Endodermal cell (in vitro differentiated cells): ENCODE measurements around the gene GRIN2D. TPM values are rescaled to one million over a fixed set of nuclear protein-coding genes. Genes with fewer than 3 reads are reported as not detected.

Experiments
- DNase-seq: peaks from one replicate; pipeline ENCODE4 v3.0.0-alpha.2; 2017
- H3K27ac ChIP-seq: 2 replicates; pipeline ENCODE4 v1.5.1; 2013; ENCODE audit warnings: mild to moderate bottlenecking, low read depth, low read length, moderate library complexity
- H3K27me3 ChIP-seq: 2 replicates; pipeline ENCODE4 v1.6.1; 2013; ENCODE audit warnings: mild to moderate bottlenecking, low read length, moderate library complexity; ENCODE audit not compliant: insufficient read depth, control insufficient read depth, poor library complexity, severe bottlenecking
- H3K36me3 ChIP-seq: 2 replicates; pipeline ENCODE4 v1.7.0; 2013; ENCODE audit warnings: mild to moderate bottlenecking, low read length, moderate library complexity; ENCODE audit not compliant: control insufficient read depth, insufficient read depth
- H3K4me1 ChIP-seq: one replicate; pipeline ENCODE4 v1.7.0; 2013; ENCODE audit warnings: low read length; ENCODE audit not compliant: control insufficient read depth, insufficient read depth
- H3K4me3 ChIP-seq: 2 replicates; pipeline ENCODE4 v1.5.1; 2013; ENCODE audit warnings: mild to moderate bottlenecking, low read length, moderate library complexity
- H3K9ac ChIP-seq: 2 replicates; pipeline ENCODE4 v1.6.1; 2013; ENCODE audit warnings: mild to moderate bottlenecking, low read length, moderate library complexity; ENCODE audit not compliant: poor library complexity, severe bottlenecking; ENCODE audit errors: extremely low read depth
- H3K9me3 ChIP-seq: 2 replicates; pipeline ENCODE4 v1.6.1; 2013; ENCODE audit warnings: mild to moderate bottlenecking, low read length, moderate library complexity; ENCODE audit not compliant: control insufficient read depth
- H3K27ac Mint-ChIP-seq: 2 replicates; pipeline ENCODE4 v1.8.0; 2020; ENCODE audit warnings: mixed read lengths
- H3K27me3 Mint-ChIP-seq: 2 replicates; pipeline ENCODE4 v1.8.0; 2021; ENCODE audit warnings: mild to moderate bottlenecking, mixed read lengths; ENCODE audit not compliant: insufficient read depth
- H3K36me3 Mint-ChIP-seq: 2 replicates; pipeline ENCODE4 v1.8.0; 2020; ENCODE audit warnings: low read depth, mixed read lengths
- H3K4me1 Mint-ChIP-seq: 2 replicates; pipeline ENCODE4 v1.8.0; 2020; ENCODE audit warnings: mixed read lengths
- H3K4me3 Mint-ChIP-seq: 2 replicates; pipeline ENCODE4 v1.8.0; 2020; ENCODE audit warnings: mild to moderate bottlenecking, moderate library complexity, mixed read lengths
- H3K9me3 Mint-ChIP-seq: 2 replicates; pipeline ENCODE4 v1.8.0; 2020; ENCODE audit warnings: mild to moderate bottlenecking, mixed read lengths
- WGBS, 2 experiments: methylation state at CpG; one replicate each; pipeline versions ENCODE4 v1.1.5 to v1.1.7; 2013; ENCODE audit warnings: missing lambda C conversion rate in 2 of 2, mixed read lengths in 1 of 2; ENCODE audit not compliant: insufficient coverage in 1 of 2, insufficient read length in 1 of 2; 5-methylcytosine and 5-hydroxymethylcytosine counted together
- total RNA-seq, 2 donors: library from RNA; stranded (reverse); fragmentation: NEBNext Ultra II Directional in 1 of 2; extraction: Animal tissue kit (Norgen Biotek cat#: 25700) in 1 of 2; gene quantifications; 2 replicates in 1 of 2; 3 replicates in 1 of 2; pipeline ENCODE4 v1.2.1, GENCODE V29; 2021
- TF ChIP-seq, protein P1 (sequence below): fragments of 200-600 bp; sonication (generic); conservative IDR thresholded peaks from 2 replicates; pipeline ENCODE4 v1.5.0; 2021; ENCODE audit warnings: antibody characterized with exemption, mild to moderate bottlenecking

GRIN2D gene
- total RNA-seq, 2 donors from 2014 or later, result 0.77 to 1.2 TPM

DNA sequence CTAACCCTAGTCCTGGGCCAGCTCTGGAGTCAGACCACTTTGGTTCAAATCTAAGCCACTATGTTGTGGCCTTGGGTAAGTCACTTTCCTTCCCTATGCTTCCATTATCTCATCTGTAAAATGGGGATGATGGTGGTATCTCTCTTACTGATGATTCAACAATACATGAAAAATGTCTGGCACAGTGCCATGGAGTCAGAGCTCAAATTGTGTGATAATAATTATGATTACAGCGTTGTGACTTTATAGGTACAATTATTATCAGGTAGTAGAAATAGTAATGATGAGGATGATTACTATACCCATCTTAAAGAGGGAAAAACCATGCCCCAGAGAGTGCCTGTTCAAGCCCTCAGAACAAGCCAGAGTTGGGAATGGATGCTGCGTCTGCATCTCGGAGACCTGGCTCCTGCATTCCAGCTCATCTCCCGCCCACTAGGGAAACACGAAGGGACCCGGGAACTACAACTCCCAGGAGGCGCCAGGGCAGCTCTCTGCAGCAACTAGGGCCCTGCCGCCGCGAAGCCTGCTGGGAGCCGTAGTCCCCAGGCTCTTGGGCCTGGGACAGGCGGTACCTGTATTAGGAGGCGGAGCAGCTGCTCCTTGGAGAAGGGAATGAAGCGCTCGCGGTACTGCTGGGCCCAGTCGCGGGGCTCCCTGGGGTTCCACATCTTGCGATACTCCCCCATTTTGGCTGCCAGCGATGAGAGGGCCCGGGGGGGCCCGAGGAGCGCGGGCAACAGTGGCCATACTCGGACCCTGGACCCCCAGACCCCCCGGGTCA, 30.6 kb upstream of the GRIN2D start:
- Histone ChIP-seq H3K9me3 (no peaks in the 10 kb centered on the region), H3K27ac (no peak overlapping the region), H3K27me3 (no peaks in the 10 kb centered on the region), H3K36me3 (no peaks in the 10 kb centered on the region), H3K4me3 (peak overlapping the region; percentile 86), H3K9ac (peak overlapping the region; percentile 52), H3K4me1 (no peaks in the 10 kb centered on the region)
- peak; percentile 99 for DNase-seq
- peaks cover 3% of the 10 kb centered on the region for H3K27me3 Mint-ChIP-seq
- H3K9me3 Mint-ChIP-seq, result no peaks in the 10 kb centered on the region
- H3K4me1 Mint-ChIP-seq, result no peaks in the 10 kb centered on the region
- TF ChIP-seq, protein P1, sequence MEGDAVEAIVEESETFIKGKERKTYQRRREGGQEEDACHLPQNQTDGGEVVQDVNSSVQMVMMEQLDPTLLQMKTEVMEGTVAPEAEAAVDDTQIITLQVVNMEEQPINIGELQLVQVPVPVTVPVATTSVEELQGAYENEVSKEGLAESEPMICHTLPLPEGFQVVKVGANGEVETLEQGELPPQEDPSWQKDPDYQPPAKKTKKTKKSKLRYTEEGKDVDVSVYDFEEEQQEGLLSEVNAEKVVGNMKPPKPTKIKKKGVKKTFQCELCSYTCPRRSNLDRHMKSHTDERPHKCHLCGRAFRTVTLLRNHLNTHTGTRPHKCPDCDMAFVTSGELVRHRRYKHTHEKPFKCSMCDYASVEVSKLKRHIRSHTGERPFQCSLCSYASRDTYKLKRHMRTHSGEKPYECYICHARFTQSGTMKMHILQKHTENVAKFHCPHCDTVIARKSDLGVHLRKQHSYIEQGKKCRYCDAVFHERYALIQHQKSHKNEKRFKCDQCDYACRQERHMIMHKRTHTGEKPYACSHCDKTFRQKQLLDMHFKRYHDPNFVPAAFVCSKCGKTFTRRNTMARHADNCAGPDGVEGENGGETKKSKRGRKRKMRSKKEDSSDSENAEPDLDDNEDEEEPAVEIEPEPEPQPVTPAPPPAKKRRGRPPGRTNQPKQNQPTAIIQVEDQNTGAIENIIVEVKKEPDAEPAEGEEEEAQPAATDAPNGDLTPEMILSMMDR, result peak; percentile 11
- peak overlapping the region; percentile 97 for H3K27ac Mint-ChIP-seq
- 5 to 13% methylated on average over 8 to 26 of the region's 26 CpGs for WGBS, 2 experiments
- no peaks in the 10 kb centered on the region for H3K36me3 Mint-ChIP-seq
- peak overlapping the region; percentile 72 for H3K4me3 Mint-ChIP-seq

GRCh38 chr19:48363500-48363809, 30.0 kb upstream of the GRIN2D start:
- peak overlapping the region; percentile 52 for H3K9ac ChIP-seq

DNA sequence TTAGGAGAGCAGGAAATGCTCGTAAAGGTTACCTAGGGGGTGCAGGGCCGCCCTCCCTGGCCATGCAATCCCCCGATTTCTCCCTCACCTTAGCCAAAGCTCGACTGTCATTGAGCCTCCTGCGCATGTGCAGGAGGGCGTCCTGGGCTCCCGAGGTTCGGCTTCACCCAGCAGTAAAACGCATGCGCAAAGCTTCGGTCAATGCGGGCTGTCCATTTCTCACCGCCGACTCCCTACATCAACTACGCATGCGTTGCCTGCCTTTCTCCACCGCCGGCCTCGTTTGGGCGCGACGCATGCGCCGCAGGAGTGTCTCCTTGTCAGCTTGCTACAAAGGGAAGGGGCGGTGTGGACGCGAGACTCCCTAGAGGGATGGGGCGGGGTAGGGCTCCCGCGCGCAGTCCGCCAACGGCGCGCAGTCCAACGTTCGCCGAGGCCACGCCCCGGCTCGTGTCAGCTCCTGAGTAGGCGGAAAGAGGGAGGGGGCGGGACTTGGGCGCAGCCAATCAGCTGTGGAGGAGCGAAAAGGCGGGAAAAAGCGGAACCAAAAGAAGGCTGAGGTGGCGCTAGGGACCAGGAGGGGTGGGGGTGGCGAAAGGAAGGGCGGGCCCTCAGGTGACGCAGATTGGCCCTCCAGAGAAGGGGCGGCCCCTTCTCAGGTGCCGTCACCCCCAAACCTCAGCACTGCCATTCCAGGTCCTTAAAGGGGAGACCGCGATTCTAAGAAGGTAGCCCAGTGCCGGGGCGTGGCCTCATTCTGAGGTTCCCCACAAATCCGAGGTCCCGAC, 29.5 kb upstream of the GRIN2D start, which contains the start of the genes SYNGR4 and TMEM143:
Gene SYNGR4, plus strand, starts transcription at position 558 of the 788 bp plus-strand sequence. CDS start 1,476 bp downstream, outside the sequence.
Gene TMEM143, minus strand, starts transcription at position 131 of the 788 bp plus-strand sequence. Its CDS starts 20 bp downstream, at position 111.
- H3K9me3 ChIP-seq, result no peaks in the 10 kb centered on the region
- TF ChIP-seq, protein P1, result no peak
- no peaks in the 10 kb centered on the region for H3K9me3 Mint-ChIP-seq
- no peaks in the 10 kb centered on the region for H3K36me3 Mint-ChIP-seq
- no peaks in the 10 kb centered on the region for H3K27me3 ChIP-seq
- peak within 1 kb of the TSS; percentile 86 for H3K4me3 ChIP-seq
- peak within 1 kb of the TSS; percentile 72 for H3K4me3 Mint-ChIP-seq
- no peaks in the 10 kb centered on the region for H3K36me3 ChIP-seq
- DNase-seq, result peak; percentile 100
- H3K4me1 Mint-ChIP-seq, result no peaks in the 10 kb centered on the region
- 4 to 13% methylated on average over 20 to 59 of the region's 59 CpGs for WGBS, 2 experiments
- H3K27me3 Mint-ChIP-seq, result peaks cover 5% of the 10 kb centered on the region
- H3K27ac ChIP-seq, result peak within 1 kb of the TSS; percentile 40
- H3K4me1 ChIP-seq, result no peaks in the 10 kb centered on the region
- peak within 1 kb of the TSS; percentile 52 for H3K9ac ChIP-seq
- peak within 1 kb of the TSS; percentile 97 for H3K27ac Mint-ChIP-seq

More at GRCh38 chr19:48363500-48363809, 30.0 kb upstream of the GRIN2D start:
- H3K4me3 ChIP-seq, result peak overlapping the region; percentile 86
- H3K27ac ChIP-seq, result peak overlapping the region; percentile 40
- no peaks in the 10 kb centered on the region for H3K4me1 ChIP-seq
- TF ChIP-seq, protein P1, result no peak
- Mint-ChIP-seq H3K9me3 (no peaks in the 10 kb centered on the region), H3K4me1 (no peaks in the 10 kb centered on the region), H3K27me3 (peaks cover 5% of the 10 kb centered on the region), H3K4me3 (peak overlapping the region; percentile 72), H3K27ac (peak overlapping the region; percentile 97), H3K36me3 (no peaks in the 10 kb centered on the region)
- no peaks in the 10 kb centered on the region for H3K27me3 ChIP-seq
- WGBS, 2 experiments, result 4 to 7% methylated on average over 3 to 10 of the region's 10 CpGs
- no peaks in the 10 kb centered on the region for H3K36me3 ChIP-seq
- DNase-seq, result no peak
- H3K9me3 ChIP-seq, result no peaks in the 10 kb centered on the region
